LNCaP clone FGC (cell line): ENCODE measurements around the gene CACNA1C.
A peak's percentile ranks its signal among the peaks of the same experiment; 100 is the strongest.

Experiments
- DNase-seq: peaks from one replicate; pipeline ENCODE4 v3.0.0-alpha.2; 2011; ENCODE audit warnings: low read depth
- H3K4me3 ChIP-seq: 2 replicates; pipeline ENCODE4 v1.5.1; 2011; ENCODE audit warnings: mild to moderate bottlenecking, low read depth, low read length, control low read depth
- CTCF ChIP-seq: IDR thresholded peaks from 2 replicates; pipeline ENCODE4 v1.5.1; 2012; ENCODE audit warnings: mild to moderate bottlenecking; ENCODE audit not compliant: control insufficient read depth, insufficient read depth; ENCODE audit errors: extremely low read depth

CACNA1C gene

GRCh38 chr12:2035431-2036055 lies 17.2 kb upstream of the CACNA1C start:
- no peak for DNase-seq
- no peak for TF ChIP-seq CTCF
- 0 out of 2 replicates have a peak overlapping the region, but pooled peaks have one; percentile 22 for H3K4me3 ChIP-seq

GRCh38 chr12:2039034-2039433 lies 13.8 kb upstream of the CACNA1C start:
- no peak overlapping the region for H3K4me3 ChIP-seq
- DNase-seq, result peak; percentile 91
- TF ChIP-seq CTCF, result no peak

- TF ChIP-seq CTCF, result no peak
- DNase-seq, result no peak
- no peak overlapping the region for H3K4me3 ChIP-seq
These were observed 9.7 kb upstream of the CACNA1C start for GRCh38 chr12:2043054-2043453.

- TF ChIP-seq CTCF, result no peak
- no peak overlapping the region for H3K4me3 ChIP-seq
- no peak for DNase-seq
These were observed 8.6 kb upstream of the CACNA1C start for GRCh38 chr12:2044165-2044564.

GRCh38 chr12:2046957-2047356 lies 5.8 kb upstream of the CACNA1C start:
- no peak overlapping the region for H3K4me3 ChIP-seq
- no peak for TF ChIP-seq CTCF
- no peak for DNase-seq

- no peak for TF ChIP-seq CTCF
- no peak overlapping the region for H3K4me3 ChIP-seq
- no peak for DNase-seq
These were observed 5.0 kb upstream of the CACNA1C start for GRCh38 chr12:2047752-2048151.
